Heart left ventricle (tissue), 13 donors: ENCODE data around the gene MAPK7.

Experiments used
- CTCF ChIP-seq, 12 donors: fragments of 200-600 bp; sonication (generic) in 4 of 12; IDR thresholded peaks; one replicate each; pipeline versions ENCODE4 v1.5.0 to v1.8.0; 2018 to 2022; ENCODE audit warnings: antibody characterized with exemption in 12 of 12, mild to moderate bottlenecking in 5 of 12
- POLR2A ChIP-seq, 2 donors: fragments of 450-650 bp; IDR thresholded peaks; one replicate each; pipeline ENCODE4 v1.6.1; 2017; ENCODE audit warnings: antibody characterized with exemption in 2 of 2, mild to moderate bottlenecking in 2 of 2, moderate library complexity in 2 of 2
- donor health status: ischemic (EF 13 %, LVEDD 7.1; RV severe dilation, severe dysfunction).
- donor health status: DM: no; HTN: yes; CAD: no.
- donor health status: DM: no; HTN: no; CAD: no.
- donor health status: ischemic (EF 25% LVEDD 6.9; RV normal size, moderate dysfunction).
- donor health status: ischemic (EF 25% LVEDD 5.7; RV mildly dilated, moderate dysfunction).
- donor health status: ischemic (EF 35%, LVEDD 5.7; RV mildly dilated, moderate dysfunction).
- donor health status: nonischemic (EF 11% LVEDD 7.7; RV severe dilation, severe dysfunction).
- donor health status: DM: yes; HTN: yes; CAD: no.
- donor health status: PGD.
- donor health status: ischemic (EF 29% LVEDD 5.4; RV normal size, mild dysfunction).
- donor health status: nonischemic (EF 23%, LVEDD 6.1; RV moderate dilation, normal function).

- no peak for TF ChIP-seq CTCF (IDR thresholded peaks at IDR 0.05)
- TF ChIP-seq POLR2A (IDR thresholded peaks at IDR 0.05) = no peak
Observed at GRCh38 chr17:19408346-19408710, 30.0 kb downstream of the MAPK7 start.
